Liver (tissue), 9 donors: ENCODE data around the gene JMJD1C. TPM values are rescaled to one million over a fixed set of nuclear protein-coding genes. Genes with fewer than 3 reads are reported as not detected.

Source experiments
- DNase-seq: peaks from one replicate; pipeline ENCODE4 v3.0.0-alpha.2; 2017; ENCODE audit warnings: low spot score
- H3K27ac ChIP-seq, 2 donors: one replicate each; pipeline ENCODE4 v1.7.0; 2013; ENCODE audit warnings: inconsistent platforms in 2 of 2, low read length in 2 of 2, control low read depth in 1 of 2, low read depth in 1 of 2, mild to moderate bottlenecking in 1 of 2
- H3K27me3 ChIP-seq, 4 donors: one replicate each; pipeline versions ENCODE4 v1.6.1 to v1.7.0; 2013; ENCODE audit warnings: low read length in 3 of 4, inconsistent platforms in 1 of 4, mild to moderate bottlenecking in 1 of 4, moderate library complexity in 1 of 4; ENCODE audit not compliant: control insufficient read depth in 4 of 4, insufficient read depth in 4 of 4
- H3K36me3 ChIP-seq, 4 donors: one replicate each; pipeline versions ENCODE4 v1.6.1 to v1.7.0; 2013; ENCODE audit warnings: low read length in 3 of 4, mild to moderate bottlenecking in 3 of 4, low read depth in 1 of 4, moderate library complexity in 1 of 4; ENCODE audit not compliant: control insufficient read depth in 4 of 4, insufficient read depth in 3 of 4
- H3K4me1 ChIP-seq, 4 donors: one replicate each; pipeline versions ENCODE4 v1.6.1 to v1.7.0; 2013; ENCODE audit warnings: low read length in 3 of 4, mild to moderate bottlenecking in 3 of 4, moderate library complexity in 1 of 4; ENCODE audit not compliant: control insufficient read depth in 4 of 4, insufficient read depth in 4 of 4
- H3K4me3 ChIP-seq, 3 donors: one replicate each; pipeline versions ENCODE4 v1.6.1 to v1.7.0; 2013; ENCODE audit warnings: low read length in 3 of 3, control low read depth in 1 of 3, low read depth in 1 of 3, mild to moderate bottlenecking in 1 of 3
- H3K9ac ChIP-seq, 2 donors: one replicate each; pipeline ENCODE4 v1.7.0; 2013; ENCODE audit warnings: low read length in 2 of 2, mild to moderate bottlenecking in 2 of 2, moderate library complexity in 2 of 2, control low read depth in 1 of 2, low read depth in 1 of 2
- H3K9me3 ChIP-seq, 4 donors: one replicate each; pipeline versions ENCODE4 v1.6.1 to v1.7.0; 2013; ENCODE audit warnings: low read length in 3 of 4; ENCODE audit not compliant: control insufficient read depth in 4 of 4
- EGR1 ChIP-seq, 2 donors: IDR thresholded peaks; 2 replicates each; pipeline ENCODE4 v1.6.1; 2016 to 2018; ENCODE audit warnings: antibody characterized with exemption in 2 of 2, low read depth in 2 of 2
- FOXA1 ChIP-seq: IDR thresholded peaks from 2 replicates; pipeline ENCODE4 v1.6.1; 2016; ENCODE audit warnings: antibody characterized with exemption
- FOXA2 ChIP-seq: IDR thresholded peaks from 2 replicates; pipeline ENCODE4 v1.6.1; 2016; ENCODE audit warnings: antibody characterized with exemption
- GABPA ChIP-seq, 2 donors: IDR thresholded peaks in 1 of 2; conservative IDR thresholded peaks in 1 of 2; 2 replicates each; pipeline ENCODE4 v1.6.1; 2016; ENCODE audit warnings: antibody characterized with exemption in 2 of 2, mild to moderate bottlenecking in 1 of 2, moderate library complexity in 1 of 2
- HNF4A ChIP-seq, 2 donors: conservative IDR thresholded peaks; 2 replicates each; pipeline ENCODE4 v1.6.1; 2016; ENCODE audit warnings: antibody characterized with exemption in 2 of 2, mild to moderate bottlenecking in 2 of 2
- HNF4G ChIP-seq: IDR thresholded peaks from 2 replicates; pipeline ENCODE4 v1.6.1; 2016; ENCODE audit warnings: antibody characterized with exemption
- JUND ChIP-seq, 2 donors: IDR thresholded peaks; 2 replicates each; pipeline ENCODE4 v1.6.1; 2016; ENCODE audit warnings: antibody characterized with exemption in 2 of 2
- NR2F2 ChIP-seq: IDR thresholded peaks from 2 replicates; pipeline ENCODE4 v1.6.1; 2016; ENCODE audit warnings: antibody characterized with exemption
- RAD21 ChIP-seq, 2 donors: IDR thresholded peaks; 2 replicates each; pipeline ENCODE4 v1.6.1; 2016; ENCODE audit warnings: antibody characterized with exemption in 2 of 2, mild to moderate bottlenecking in 2 of 2
- RXRA ChIP-seq, 2 donors: IDR thresholded peaks; 2 replicates each; pipeline ENCODE4 v1.6.1; 2017 to 2018; ENCODE audit warnings: antibody characterized with exemption in 2 of 2, mild to moderate bottlenecking in 1 of 2
- SP1 ChIP-seq: IDR thresholded peaks from 2 replicates; pipeline ENCODE4 v1.6.1; 2018; ENCODE audit warnings: antibody characterized with exemption, mild to moderate bottlenecking
- TAF1 ChIP-seq: conservative IDR thresholded peaks from 2 replicates; pipeline ENCODE4 v1.6.1; 2016; ENCODE audit warnings: antibody characterized with exemption, mild to moderate bottlenecking
- YY1 ChIP-seq: IDR thresholded peaks from 2 replicates; pipeline ENCODE4 v1.6.1; 2016; ENCODE audit warnings: antibody characterized with exemption, mild to moderate bottlenecking
- WGBS: extraction: QIAGEN DNeasy Blood & Tissue Kit; methylation state at CpG from one replicate; pipeline ENCODE4 v1.1.7; 2013; 5-methylcytosine and 5-hydroxymethylcytosine counted together
- polyA plus RNA-seq, 2 donors: library from polyadenylated mRNA; stranded (reverse) in 1 of 2; unstranded in 1 of 2; fragments of 200-250 nt in 1 of 2; fragments of >200 nt in 1 of 2; fragmentation: Nextera tagmentation in 1 of 2; extraction: Ambion mirVana in 1 of 2; gene quantifications; one replicate each; pipeline versions ENCODE4 v1.2.1 to v1.2.3, GENCODE V29; 2013 to 2015
- total RNA-seq, 2 donors: library from RNA; depleted of rRNA; stranded (reverse); fragments of >200 nt; gene quantifications; one replicate each; pipeline ENCODE4 v1.2.3, GENCODE V29; 2014
- TF ChIP-seq, protein P1 (sequence below): IDR thresholded peaks from 2 replicates; pipeline ENCODE4 v1.6.1; 2016; ENCODE audit warnings: antibody characterized with exemption
- TF ChIP-seq, protein P2 (sequence below): IDR thresholded peaks from 2 replicates; pipeline ENCODE4 v1.6.1; 2016; ENCODE audit warnings: antibody characterized with exemption
- TF ChIP-seq, protein P3 (sequence below): IDR thresholded peaks from 2 replicates; pipeline ENCODE4 v1.6.1; 2016; ENCODE audit warnings: antibody characterized with exemption, mild to moderate bottlenecking
- donor health status: healthy.
- donor health status: healthy.
- donor health status: healthy.
- donor health status: healthy.
- donor health status: healthy.

The JMJD1C gene
- total and polyA plus RNA-seq, 4 donors, result 11.0 to 93.1 (median 56.0) TPM

DNA sequence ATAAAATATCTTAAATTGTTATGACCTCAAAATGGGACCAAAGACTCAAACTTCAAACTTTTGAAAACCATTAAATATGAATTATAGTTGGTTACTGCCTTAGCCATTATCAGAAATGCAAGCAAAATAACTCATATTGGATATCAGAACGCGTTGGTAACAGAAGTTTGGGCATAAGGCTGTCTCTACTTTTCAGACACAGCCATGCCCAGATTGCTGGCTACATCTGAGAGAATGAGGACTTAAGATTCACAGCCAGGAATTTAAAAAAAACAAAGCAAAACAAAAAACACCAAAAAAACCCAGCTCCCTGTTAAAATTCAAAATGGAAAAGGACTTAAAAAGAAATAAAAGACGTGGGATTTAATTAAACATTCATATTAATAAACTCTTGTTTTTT, 161.6 kb downstream of the JMJD1C start:
- no peak overlapping the region for H3K4me3 ChIP-seq
- no peaks in the 10 kb centered on the region for H3K27me3 ChIP-seq
- DNase-seq, result no peak
- TF ChIP-seq, protein P1, sequence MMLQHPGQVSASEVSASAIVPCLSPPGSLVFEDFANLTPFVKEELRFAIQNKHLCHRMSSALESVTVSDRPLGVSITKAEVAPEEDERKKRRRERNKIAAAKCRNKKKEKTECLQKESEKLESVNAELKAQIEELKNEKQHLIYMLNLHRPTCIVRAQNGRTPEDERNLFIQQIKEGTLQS, result no peak
- TF ChIP-seq, protein P2, sequence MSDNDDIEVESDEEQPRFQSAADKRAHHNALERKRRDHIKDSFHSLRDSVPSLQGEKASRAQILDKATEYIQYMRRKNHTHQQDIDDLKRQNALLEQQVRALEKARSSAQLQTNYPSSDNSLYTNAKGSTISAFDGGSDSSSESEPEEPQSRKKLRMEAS, result no peak
- no peak for TF ChIP-seq EGR1 (IDR thresholded peaks at IDR 0.05; ENCODE audit: low read depth in 2 of 2)
- TF ChIP-seq JUND (IDR thresholded peaks at IDR 0.05), result no peak
- H3K36me3 ChIP-seq, result no peaks in the 10 kb centered on the region
- no peak overlapping the region for H3K9ac ChIP-seq
- whole genome bisulfite sequencing, result 97% methylated on average over 3 of the region's 3 CpGs
- H3K4me1 ChIP-seq, result peaks cover 0 to 2% (median 1%) of the 10 kb centered on the region in 4 donors
- no peaks in the 10 kb centered on the region for H3K9me3 ChIP-seq
- H3K27ac ChIP-seq, result no peak overlapping the region

DNA sequence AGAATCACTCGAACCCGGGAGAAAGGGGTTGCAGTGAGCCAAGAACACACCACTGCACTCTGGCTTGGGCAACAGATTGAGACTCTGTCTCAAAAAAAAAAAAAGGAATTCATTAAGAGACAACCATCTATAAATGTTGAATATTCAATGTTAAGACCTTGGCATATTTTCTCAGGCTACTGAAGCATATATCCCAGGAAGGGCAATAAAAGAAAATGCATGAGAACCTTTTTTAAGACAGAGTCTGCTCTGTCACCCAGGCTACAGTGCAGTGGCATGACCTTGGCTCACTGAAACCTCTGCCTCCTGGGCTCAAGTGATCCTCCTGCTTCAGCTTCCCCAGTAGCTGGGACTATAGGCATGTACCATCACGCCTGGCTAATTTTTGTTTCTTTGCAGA, 165.0 kb downstream of the JMJD1C start:
- no peak overlapping the region for H3K27ac ChIP-seq
- WGBS, result 95% methylated on average over 3 of the region's 3 CpGs
- no peak overlapping the region for H3K4me3 ChIP-seq
- no peaks in the 10 kb centered on the region for H3K9me3 ChIP-seq
- H3K36me3 ChIP-seq, result no peaks in the 10 kb centered on the region
- no peak overlapping the region for H3K9ac ChIP-seq
- H3K27me3 ChIP-seq, result no peaks in the 10 kb centered on the region
- DNase-seq, result no peak
- peaks cover 0 to 2% (median 1%) of the 10 kb centered on the region in 4 donors for H3K4me1 ChIP-seq
- no peak for TF ChIP-seq EGR1 (IDR thresholded peaks at IDR 0.05; ENCODE audit: low read depth in 2 of 2)
- no peak for TF ChIP-seq HNF4A (conservative IDR thresholded peaks at IDR 0.05)
- no peak for TF ChIP-seq RAD21 (IDR thresholded peaks at IDR 0.05)
- TF ChIP-seq, protein P3, sequence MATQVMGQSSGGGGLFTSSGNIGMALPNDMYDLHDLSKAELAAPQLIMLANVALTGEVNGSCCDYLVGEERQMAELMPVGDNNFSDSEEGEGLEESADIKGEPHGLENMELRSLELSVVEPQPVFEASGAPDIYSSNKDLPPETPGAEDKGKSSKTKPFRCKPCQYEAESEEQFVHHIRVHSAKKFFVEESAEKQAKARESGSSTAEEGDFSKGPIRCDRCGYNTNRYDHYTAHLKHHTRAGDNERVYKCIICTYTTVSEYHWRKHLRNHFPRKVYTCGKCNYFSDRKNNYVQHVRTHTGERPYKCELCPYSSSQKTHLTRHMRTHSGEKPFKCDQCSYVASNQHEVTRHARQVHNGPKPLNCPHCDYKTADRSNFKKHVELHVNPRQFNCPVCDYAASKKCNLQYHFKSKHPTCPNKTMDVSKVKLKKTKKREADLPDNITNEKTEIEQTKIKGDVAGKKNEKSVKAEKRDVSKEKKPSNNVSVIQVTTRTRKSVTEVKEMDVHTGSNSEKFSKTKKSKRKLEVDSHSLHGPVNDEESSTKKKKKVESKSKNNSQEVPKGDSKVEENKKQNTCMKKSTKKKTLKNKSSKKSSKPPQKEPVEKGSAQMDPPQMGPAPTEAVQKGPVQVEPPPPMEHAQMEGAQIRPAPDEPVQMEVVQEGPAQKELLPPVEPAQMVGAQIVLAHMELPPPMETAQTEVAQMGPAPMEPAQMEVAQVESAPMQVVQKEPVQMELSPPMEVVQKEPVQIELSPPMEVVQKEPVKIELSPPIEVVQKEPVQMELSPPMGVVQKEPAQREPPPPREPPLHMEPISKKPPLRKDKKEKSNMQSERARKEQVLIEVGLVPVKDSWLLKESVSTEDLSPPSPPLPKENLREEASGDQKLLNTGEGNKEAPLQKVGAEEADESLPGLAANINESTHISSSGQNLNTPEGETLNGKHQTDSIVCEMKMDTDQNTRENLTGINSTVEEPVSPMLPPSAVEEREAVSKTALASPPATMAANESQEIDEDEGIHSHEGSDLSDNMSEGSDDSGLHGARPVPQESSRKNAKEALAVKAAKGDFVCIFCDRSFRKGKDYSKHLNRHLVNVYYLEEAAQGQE, result no peak
- TF ChIP-seq FOXA2, result no peak
- TF ChIP-seq HNF4G, result no peak
- no peak for TF ChIP-seq FOXA1
- TF ChIP-seq, protein P1, result no peak

DNA sequence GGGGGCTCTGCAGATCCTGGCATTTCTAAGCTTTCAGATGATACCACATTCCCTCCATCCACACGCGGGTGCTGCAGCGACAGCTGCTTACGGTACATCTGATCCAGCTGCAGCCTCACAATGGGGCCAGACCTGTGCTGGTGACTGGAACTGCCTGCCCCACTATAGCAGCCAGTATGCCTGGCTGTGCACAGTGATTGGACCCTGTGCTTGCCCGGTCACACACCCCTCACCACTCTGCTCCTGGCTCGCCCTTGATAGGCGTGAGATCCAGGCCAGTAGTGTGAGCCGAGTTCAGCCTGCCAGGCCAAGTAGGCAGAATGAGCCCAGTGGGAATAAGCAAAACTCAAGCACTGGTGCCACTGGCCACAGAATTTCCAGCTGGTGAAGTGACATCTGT, 167.8 kb downstream of the JMJD1C start:
- Histone ChIP-seq H3K4me1 (peaks cover 0 to 2% (median 1%) of the 10 kb centered on the region in 4 donors), H3K4me3 (no peak overlapping the region), H3K36me3 (no peaks in the 10 kb centered on the region), H3K9me3 (no peaks in the 10 kb centered on the region), H3K27me3 (no peaks in the 10 kb centered on the region), H3K9ac (no peak overlapping the region), H3K27ac (no peak overlapping the region)
- 98% methylated on average over 8 of the region's 8 CpGs for WGBS
- DNase-seq, result no peak
- no peak for TF ChIP-seq SP1
- TF ChIP-seq TAF1, result no peak
- TF ChIP-seq GABPA (IDR thresholded peaks at IDR 0.05 in 1 of 2, conservative IDR thresholded peaks at IDR 0.05 in 1 of 2), result no peak
- no peak for TF ChIP-seq RXRA (IDR thresholded peaks at IDR 0.05)
- TF ChIP-seq HNF4A (conservative IDR thresholded peaks at IDR 0.05), result no peak
- no peak for TF ChIP-seq FOXA1
- TF ChIP-seq EGR1 (IDR thresholded peaks at IDR 0.05; ENCODE audit: low read depth in 2 of 2), result no peak
- TF ChIP-seq HNF4G, result no peak
- no peak for TF ChIP-seq YY1
- no peak for TF ChIP-seq FOXA2
- no peak for TF ChIP-seq NR2F2
- TF ChIP-seq, protein P2, result no peak
